Adipocyte (in vitro differentiated cells): Measurements from ENCODE around the gene HMGN3.
"Not testable (repeated sequence)": the region's sequence is repeated elsewhere in the genome, so short reads cannot be mapped to it uniquely, and the experiment has no call there.

Source experiments
- DNase-seq: peaks from one replicate; pipeline ENCODE4 v3.0.0-alpha.2; 2015; ENCODE audit warnings: low read depth
- H3K27me3 ChIP-seq: replicated peaks from 2 replicates; pipeline ENCODE4 v1.7.0; 2013; ENCODE audit warnings: mild to moderate bottlenecking, low read length, moderate library complexity; ENCODE audit not compliant: control insufficient read depth, insufficient read depth
- H3K36me3 ChIP-seq: 2 replicates; pipeline ENCODE4 v1.7.0; 2013; ENCODE audit warnings: low read length, mild to moderate bottlenecking, moderate library complexity; ENCODE audit not compliant: control insufficient read depth, insufficient read depth, severe bottlenecking
- H3K4me1 ChIP-seq: 2 replicates; pipeline ENCODE4 v1.7.0; 2013; ENCODE audit warnings: mild to moderate bottlenecking, low read length, moderate library complexity; ENCODE audit not compliant: control insufficient read depth, insufficient read depth
- H3K4me3 ChIP-seq: 2 replicates; pipeline ENCODE4 v1.7.0; 2013; ENCODE audit warnings: mild to moderate bottlenecking, low read length, moderate library complexity
- H3K9ac ChIP-seq: 2 replicates; pipeline ENCODE4 v1.7.0; 2013; ENCODE audit warnings: mild to moderate bottlenecking, low read length, moderate library complexity
- H3K9me3 ChIP-seq: 2 replicates; pipeline ENCODE4 v1.7.0; 2013; ENCODE audit warnings: mild to moderate bottlenecking, low read length, moderate library complexity; ENCODE audit not compliant: control insufficient read depth

Gene HMGN3

GRCh38 chr6:79234150-79235022 lies at the start of gene HMGN3:
Gene HMGN3 (minus strand): TSS chr6:79234682.
- Histone ChIP-seq H3K9ac (peak within 1 kb of the TSS; percentile 94), H3K9me3 (no peaks in the 10 kb centered on the region), H3K4me1 (peaks cover 15% of the 10 kb centered on the region), H3K36me3 (no peaks in the 10 kb centered on the region), H3K27me3 (no peaks in the 10 kb centered on the region), H3K4me3 (peak within 1 kb of the TSS; percentile 87)
- peak; percentile 98 for DNase-seq

- Histone ChIP-seq H3K9me3 (peaks cover 6% of the 10 kb centered on the region), H3K4me3 (no peak overlapping the region), H3K9ac (no peak overlapping the region), H3K36me3 (no peaks in the 10 kb centered on the region), H3K4me1 (peaks cover 9% of the 10 kb centered on the region), H3K27me3 (no peaks in the 10 kb centered on the region)
- no peak for DNase-seq
Measured at GRCh38 chr6:79280756-79281155, 46.3 kb upstream of the HMGN3 start.

GRCh38 chr6:79277109-79277508 lies 42.6 kb upstream of the HMGN3 start:
- Histone ChIP-seq H3K4me1 (peaks cover 9% of the 10 kb centered on the region), H3K9ac (no peak overlapping the region), H3K4me3 (no peak overlapping the region), H3K27me3 (no peaks in the 10 kb centered on the region), H3K9me3 (peaks cover 6% of the 10 kb centered on the region), H3K36me3 (no peaks in the 10 kb centered on the region)
- DNase-seq: peak; percentile 38

GRCh38 chr6:79269877-79270276 lies 35.4 kb upstream of the HMGN3 start:
- Histone ChIP-seq H3K9me3 (no peaks in the 10 kb centered on the region), H3K36me3 (no peaks in the 10 kb centered on the region), H3K4me3 (no peak overlapping the region), H3K4me1 (peaks cover 9% of the 10 kb centered on the region), H3K9ac (no peak overlapping the region), H3K27me3 (no peaks in the 10 kb centered on the region)
- peak; percentile 78 for DNase-seq

- no peaks in the 10 kb centered on the region for H3K27me3 ChIP-seq
- no peak overlapping the region for H3K9ac ChIP-seq
- H3K36me3 ChIP-seq: no peaks in the 10 kb centered on the region
- peaks cover 9% of the 10 kb centered on the region for H3K4me1 ChIP-seq
- no peak for DNase-seq
- H3K4me3 ChIP-seq: no peak overlapping the region
- no peaks in the 10 kb centered on the region for H3K9me3 ChIP-seq
Measured at GRCh38 chr6:79267128-79267527, 32.6 kb upstream of the HMGN3 start.

GRCh38 chr6:79266051-79266450 lies 31.6 kb upstream of the HMGN3 start:
- H3K4me3 ChIP-seq: no peak overlapping the region

GRCh38 chr6:79263359-79263758 lies 28.9 kb upstream of the HMGN3 start:
- H3K36me3 ChIP-seq: no peaks in the 10 kb centered on the region
- H3K9me3 ChIP-seq: peaks cover 8% of the 10 kb centered on the region
- no peaks in the 10 kb centered on the region for H3K4me1 ChIP-seq
- no peak for DNase-seq
- no peak overlapping the region for H3K4me3 ChIP-seq
- H3K9ac ChIP-seq: no peak overlapping the region
- no peaks in the 10 kb centered on the region for H3K27me3 ChIP-seq

More at GRCh38 chr6:79266051-79266450, 31.6 kb upstream of the HMGN3 start:
- H3K27me3 ChIP-seq: no peaks in the 10 kb centered on the region
- DNase-seq: no peak
- H3K4me1 ChIP-seq: peaks cover 9% of the 10 kb centered on the region
- H3K9ac ChIP-seq: no peak overlapping the region
- no peaks in the 10 kb centered on the region for H3K9me3 ChIP-seq
- no peaks in the 10 kb centered on the region for H3K36me3 ChIP-seq

- H3K36me3 ChIP-seq: no peaks in the 10 kb centered on the region
- H3K9me3 ChIP-seq: peaks cover 8% of the 10 kb centered on the region
- no peak overlapping the region for H3K4me3 ChIP-seq
- H3K27me3 ChIP-seq: no peaks in the 10 kb centered on the region
- H3K4me1 ChIP-seq: peaks cover 11% of the 10 kb centered on the region
- no peak overlapping the region for H3K9ac ChIP-seq
- no peak for DNase-seq
Measured at GRCh38 chr6:79261666-79262065, 27.2 kb upstream of the HMGN3 start.

- Histone ChIP-seq H3K9ac (no peak overlapping the region), H3K4me3 (no peak overlapping the region), H3K9me3 (peaks cover 8% of the 10 kb centered on the region), H3K36me3 (no peaks in the 10 kb centered on the region), H3K4me1 (peaks cover 11% of the 10 kb centered on the region), H3K27me3 (no peaks in the 10 kb centered on the region)
- DNase-seq: no peak
Measured at GRCh38 chr6:79260772-79261171, 26.3 kb upstream of the HMGN3 start.

- peaks cover 8% of the 10 kb centered on the region for H3K9me3 ChIP-seq
- no peak overlapping the region for H3K4me3 ChIP-seq
- H3K4me1 ChIP-seq: peaks cover 11% of the 10 kb centered on the region
- H3K36me3 ChIP-seq: no peaks in the 10 kb centered on the region
- no peak overlapping the region for H3K9ac ChIP-seq
- peak; percentile 44 for DNase-seq
- H3K27me3 ChIP-seq: no peaks in the 10 kb centered on the region
Measured at GRCh38 chr6:79257381-79258205, 23.1 kb upstream of the HMGN3 start.

GRCh38 chr6:79256770-79257169 lies 22.3 kb upstream of the HMGN3 start:
- not testable (repeated sequence) for H3K4me3 ChIP-seq, H3K9me3 ChIP-seq, H3K36me3 ChIP-seq, H3K27me3 ChIP-seq, DNase-seq, H3K9ac ChIP-seq
- H3K4me1 ChIP-seq: peaks cover 11% of the 10 kb centered on the region
